Measurements from ENCODE around the gene EPHA6.

GRCh38 chr3:97698691-97699090 lies 884.3 kb downstream of the EPHA6 start:
- TF ChIP-seq CTCF (conservative IDR thresholded peaks at IDR 0.05) (no peak), EZH2 (IDR thresholded peaks at IDR 0.05; ENCODE audit: low read depth) (no peak)
